Measurements from ENCODE around the gene P2RY2.

Gene P2RY2

DNA sequence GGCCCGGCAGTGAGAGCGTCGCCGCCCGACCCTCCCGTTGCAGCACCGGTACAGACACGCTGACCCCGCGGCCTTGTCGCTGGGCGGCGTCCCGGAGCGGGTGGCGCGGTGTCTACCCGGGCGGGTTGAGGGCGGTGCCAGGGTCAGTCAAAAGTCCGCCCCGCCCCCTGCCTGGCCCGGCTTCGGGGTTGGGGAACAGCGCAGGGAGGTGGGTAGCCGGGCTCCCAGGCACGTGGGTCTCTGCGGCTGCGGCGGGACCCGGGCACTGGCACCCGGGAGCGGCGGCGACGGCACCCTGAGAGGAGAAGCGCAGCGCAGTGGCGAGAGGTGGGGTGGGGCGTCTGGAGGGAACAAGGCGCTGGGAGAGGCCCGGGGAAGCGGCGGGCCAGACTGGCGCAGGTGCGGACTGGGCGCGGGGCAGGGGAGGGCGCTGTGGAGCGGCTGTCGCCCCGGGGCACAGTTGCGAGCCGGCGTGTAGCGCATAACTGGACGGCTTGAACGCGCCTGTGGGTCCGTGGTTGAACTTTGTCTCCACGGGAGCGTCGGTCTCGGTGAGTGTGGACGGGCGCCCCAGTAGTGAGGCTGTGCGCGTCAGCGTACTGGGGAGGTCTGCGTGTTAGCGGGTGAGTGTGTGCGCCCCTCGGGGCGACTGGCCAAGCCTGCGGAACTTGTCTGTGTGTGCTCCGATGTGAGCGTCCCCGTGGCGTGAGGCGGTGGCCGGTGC lies at the start of gene P2RY2:
P2RY2 (plus strand) TSS at position 176 of the 724 bp plus-strand sequence. CDS start 15,879 bp downstream, outside the sequence.
- no peak for DNase-seq

GRCh38 chr11:73168925-73169579 lies 49.0 kb upstream of the P2RY2 start:
- no peak for DNase-seq

- DNase-seq, result no peak
Measured at GRCh38 chr11:73170140-73170539, 47.9 kb upstream of the P2RY2 start.

- DNase-seq, result no peak
Measured at GRCh38 chr11:73171436-73172161, 46.5 kb upstream of the P2RY2 start.

DNA sequence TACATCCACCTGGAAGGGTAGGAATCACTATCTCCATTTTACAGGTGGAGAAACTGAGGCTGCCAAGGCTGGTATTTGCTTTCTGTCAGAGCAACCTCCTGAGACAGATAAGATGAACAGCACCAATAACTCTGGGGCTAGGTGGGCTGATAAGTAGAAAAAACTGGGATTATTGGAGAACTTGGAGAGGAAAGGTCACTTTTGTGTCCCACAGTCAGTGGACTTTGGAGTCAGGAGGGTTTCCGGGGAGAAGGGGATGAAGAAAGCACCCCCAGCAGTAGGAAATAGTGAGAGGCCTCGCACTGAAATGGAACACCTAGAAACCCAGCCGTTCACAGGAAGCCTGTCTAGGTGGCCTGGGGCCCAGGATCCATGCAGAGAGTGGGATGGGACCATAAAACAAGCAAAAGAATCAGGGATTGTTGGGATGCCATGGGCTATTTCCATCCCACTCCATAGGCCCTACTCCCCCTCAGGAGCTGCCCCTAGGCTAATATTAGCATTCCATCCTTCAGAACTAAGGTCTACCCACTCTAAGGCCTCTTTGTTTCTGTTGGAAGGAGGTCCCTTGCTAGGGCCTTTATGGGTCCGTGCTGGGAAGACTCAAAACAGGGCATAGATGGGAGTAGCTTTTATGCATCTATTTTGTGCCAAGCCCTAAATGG lies 45.0 kb upstream of the P2RY2 start:
- no peak for DNase-seq

GRCh38 chr11:73173755-73174494 lies 44.2 kb upstream of the P2RY2 start:
- DNase-seq, result no peak

- no peak for DNase-seq
Measured at GRCh38 chr11:73174495-73174791, 43.6 kb upstream of the P2RY2 start.

DNA sequence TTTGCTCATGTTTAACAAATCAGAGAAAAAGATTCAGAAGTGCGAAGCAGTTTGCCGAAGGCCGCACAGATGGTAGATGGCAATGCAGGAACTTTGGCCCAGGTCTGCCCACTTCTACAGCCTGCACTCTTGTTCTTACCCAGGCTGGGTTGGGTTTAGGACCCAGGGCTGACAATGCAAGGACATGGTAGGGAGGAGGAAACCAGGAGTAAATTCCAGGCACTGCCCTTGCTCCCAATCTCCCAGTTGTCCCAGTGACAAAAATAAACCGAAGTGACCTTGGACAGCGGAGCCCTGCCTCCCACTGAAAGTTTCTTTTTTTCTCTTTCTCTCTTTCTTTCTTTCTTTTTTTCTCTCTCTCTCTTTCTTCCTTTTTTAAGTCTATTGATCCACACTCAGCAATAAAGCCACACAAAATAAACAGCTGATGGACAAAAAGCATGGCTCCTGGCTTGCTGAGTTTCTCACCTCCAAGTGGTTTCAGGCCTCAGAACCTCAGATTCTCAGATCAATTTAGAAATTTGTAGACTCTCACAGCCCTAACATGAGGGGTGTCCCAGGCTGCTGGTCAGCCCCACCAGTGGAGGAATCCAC lies 42.4 kb upstream of the P2RY2 start:
- DNase-seq, result no peak

- DNase-seq, result no peak
Measured at GRCh38 chr11:73176145-73176873, 41.8 kb upstream of the P2RY2 start.

DNA sequence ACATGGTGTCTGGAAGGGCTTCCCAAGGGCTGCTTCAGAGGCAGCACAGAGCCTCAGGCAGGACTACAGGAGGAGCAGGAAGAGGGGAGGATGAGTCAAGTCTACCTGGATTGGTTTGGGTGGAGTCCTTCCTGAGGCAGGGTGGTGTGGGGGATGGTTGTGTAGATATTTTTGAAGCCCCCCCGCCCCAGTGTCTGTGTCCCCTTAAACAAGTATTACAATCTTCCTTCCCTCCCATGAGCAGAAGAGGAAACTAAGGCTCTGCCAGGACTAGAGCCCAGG lies 41.3 kb upstream of the P2RY2 start:
- no peak for DNase-seq

DNA sequence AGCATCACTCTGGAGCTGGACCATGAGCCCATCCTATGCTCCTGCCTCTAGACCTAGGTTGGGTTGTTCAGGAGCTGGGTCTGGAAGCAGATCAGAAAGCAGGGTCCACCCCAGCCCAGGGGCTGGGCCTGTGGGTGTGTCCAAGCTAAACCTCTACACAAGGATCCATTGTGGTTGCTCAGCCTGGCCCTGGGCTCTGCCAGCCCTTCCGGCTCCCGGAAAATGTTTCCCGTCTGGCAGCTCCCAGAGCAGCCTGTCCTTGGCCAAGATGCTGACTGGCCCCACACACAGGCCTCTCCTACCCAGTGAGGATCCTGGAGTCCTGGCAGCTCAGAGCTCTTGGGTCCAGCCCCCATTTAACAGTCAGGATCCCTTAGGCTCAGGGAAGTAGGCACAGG lies 40.7 kb upstream of the P2RY2 start:
- DNase-seq, result no peak

GRCh38 chr11:73177778-73178539 lies 40.1 kb upstream of the P2RY2 start:
- peak; percentile 87 for DNase-seq

DNA sequence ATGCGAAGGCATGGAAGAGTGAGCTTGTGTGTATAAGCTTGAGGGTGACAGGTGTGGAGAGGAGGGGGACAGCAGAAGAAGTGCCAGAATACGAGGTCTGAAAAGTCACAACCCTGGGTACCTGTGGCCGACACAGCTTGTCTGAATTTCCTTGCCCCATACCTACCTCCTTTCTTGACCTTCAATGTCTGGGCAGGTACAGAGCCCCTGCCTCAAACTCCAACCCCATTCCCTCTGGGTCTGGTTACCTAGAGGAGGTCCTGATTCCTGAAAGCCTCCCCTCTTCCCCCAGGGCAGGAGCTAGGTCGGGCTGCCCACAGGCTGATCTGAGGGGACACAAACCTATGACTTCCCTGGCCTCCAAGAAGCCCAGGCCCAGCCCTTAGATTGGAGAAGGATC lies 39.4 kb upstream of the P2RY2 start:
- DNase-seq, result no peak

DNA sequence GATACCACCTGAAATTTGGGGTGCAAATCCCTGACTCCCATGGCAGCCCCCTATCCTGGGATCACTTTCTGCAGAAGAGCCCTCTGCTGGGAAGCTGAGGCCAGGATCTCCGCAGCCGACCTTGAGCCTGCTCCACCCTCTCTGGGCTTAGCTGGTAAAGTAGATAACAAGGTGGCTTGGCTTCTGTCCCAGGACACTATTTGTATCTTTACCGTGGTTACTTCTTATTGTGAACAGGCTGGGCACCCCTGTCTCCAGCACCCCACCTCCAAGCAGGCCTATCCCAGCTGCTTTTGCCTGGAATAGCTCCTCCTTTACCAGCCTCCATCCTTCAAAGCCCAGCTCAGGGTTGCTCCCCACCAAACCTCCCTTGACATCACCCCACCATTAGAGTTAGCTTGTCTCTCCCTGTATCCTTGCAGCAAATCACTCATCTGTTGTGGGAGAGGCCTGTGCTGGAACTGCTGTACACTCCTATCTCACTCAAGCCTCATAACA lies 35.2 kb upstream of the P2RY2 start:
- DNase-seq, result no peak

DNA sequence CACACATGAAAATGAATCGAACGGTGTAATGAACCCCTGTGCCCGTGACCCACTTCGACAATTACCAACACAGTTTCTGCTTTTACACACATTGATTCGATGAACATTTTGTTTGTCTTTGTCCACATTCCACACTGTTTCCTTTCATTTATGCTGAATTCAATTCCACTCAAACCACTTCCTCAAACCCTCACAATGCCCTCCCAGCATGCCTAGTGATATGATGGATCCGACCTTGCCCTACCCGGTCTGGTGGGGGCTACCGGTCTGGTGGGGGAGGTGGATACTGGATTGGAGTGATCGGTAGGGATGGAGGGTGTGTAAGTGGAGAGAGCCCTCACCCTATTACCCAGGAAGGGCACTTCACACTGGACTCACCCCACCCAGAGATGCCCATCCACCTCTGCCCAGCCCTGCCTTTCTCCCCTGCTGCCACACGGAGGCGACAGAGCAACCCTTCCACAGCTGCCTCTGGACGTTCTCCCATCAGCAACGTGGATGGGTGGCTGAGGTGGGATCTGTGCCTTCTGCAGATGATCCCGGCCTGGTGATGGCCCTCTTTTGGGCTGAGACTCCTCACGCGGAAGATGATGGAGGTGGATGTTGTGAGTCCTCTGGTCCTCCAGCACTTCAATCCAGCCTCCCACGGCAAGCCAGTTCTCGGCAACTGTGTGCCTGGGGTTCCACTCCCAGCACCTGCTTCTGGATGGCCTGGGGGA lies 33.0 kb upstream of the P2RY2 start:
- DNase-seq, result peak; percentile 93

DNA sequence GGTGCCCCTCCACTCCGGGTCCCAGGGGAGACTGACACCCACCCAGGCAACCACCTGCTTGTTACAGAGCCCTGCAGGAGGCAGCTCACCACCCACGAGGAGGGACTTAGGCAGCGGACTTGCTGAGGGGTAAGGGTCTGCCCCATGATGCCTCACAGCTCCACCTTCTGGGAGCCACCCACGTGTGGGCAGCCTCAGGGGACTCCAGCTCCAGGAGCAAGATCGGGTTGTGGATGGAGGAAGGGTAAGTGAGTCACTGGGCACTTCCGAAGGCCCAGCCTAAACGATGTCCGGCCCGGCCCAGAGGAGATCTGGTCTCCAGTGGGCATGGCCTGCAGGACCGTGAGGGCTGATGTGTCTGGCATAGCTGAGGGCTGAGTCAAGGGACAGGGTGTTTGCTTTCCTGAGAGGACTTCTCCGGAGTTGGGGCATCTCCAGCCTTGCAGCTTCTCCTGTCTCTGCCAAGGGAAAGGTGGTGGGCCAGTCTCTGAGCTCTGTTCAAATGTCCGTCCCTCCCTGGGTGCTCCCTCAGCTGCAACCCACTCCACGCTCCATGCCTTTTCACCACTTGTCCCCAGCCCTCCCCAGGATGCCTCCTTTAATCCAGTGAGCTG lies 32.3 kb upstream of the P2RY2 start:
- DNase-seq, result no peak

DNA sequence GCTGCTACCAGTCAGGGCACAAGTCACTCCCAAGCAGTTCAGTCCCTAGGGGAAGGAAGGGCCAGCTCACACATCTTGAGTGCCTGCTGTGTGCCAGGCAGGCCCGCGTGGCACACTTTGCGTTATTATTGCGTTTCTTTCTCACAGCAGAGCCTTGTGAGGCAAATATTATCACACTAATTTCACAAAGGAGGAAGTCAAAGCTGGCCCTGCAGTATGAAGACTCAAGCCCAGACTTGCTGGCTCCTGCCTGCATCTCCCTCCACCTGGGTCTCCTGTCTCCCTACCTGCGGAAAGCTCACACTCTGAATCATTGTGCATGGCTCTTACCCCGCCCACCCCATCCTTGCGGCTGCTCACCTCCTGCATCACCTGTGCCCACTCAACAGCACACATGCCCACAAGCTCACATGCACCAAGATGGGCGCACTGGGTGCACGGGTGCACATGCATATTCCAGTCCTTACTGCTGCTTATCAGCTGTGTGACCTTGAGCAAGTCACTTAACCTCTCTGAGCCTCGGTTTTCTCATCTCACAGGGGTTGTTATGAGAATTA lies 31.7 kb upstream of the P2RY2 start:
- no peak for DNase-seq

DNA sequence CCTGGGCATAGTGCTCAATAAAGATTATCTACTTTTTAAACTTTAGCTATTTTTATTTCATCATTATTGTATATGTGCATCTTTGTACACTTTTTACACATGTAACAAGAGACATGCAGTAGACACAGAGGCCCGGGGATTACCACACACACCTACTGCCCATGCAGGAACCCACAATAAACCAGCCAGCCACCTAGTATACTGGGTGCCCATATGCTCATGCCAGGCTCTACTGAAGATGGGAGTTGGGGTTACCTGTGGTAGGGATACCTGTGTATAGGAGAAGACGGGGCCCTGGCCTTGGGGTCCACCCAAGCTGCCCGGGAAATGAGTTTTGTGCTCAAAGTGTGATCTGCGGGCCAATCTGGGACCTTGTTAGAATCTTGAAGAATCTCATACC lies 31.2 kb upstream of the P2RY2 start:
- no peak for DNase-seq

GRCh38 chr11:73187854-73188253 lies 30.2 kb upstream of the P2RY2 start:
- DNase-seq, result no peak

DNA sequence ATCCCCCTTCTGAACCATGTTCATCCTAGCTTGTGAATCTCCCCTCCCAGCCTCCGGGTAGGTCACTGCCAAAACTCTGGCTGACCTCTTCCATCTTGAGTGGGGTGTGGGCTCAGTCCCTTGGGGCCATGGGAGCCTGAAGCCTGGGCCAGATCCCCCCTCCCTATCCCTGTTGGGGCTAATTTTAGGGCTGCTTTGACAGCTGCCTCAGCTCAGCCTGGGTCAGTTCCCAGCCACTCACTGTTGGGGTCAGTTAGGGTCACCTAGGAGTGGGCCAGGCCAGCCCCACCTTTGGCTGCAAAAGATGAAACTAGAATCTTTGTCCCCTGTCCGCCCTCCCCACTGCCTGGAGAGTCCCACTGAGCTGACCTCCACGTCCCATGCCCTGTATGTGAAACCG lies 29.8 kb upstream of the P2RY2 start:
- no peak for DNase-seq
